ENCODE data around the gene CACNB4. TPM values are rescaled to one million over a fixed set of nuclear protein-coding genes. Genes with fewer than 3 reads are reported as not detected.

CACNB4 gene
- total RNA-seq, 1 experiment from 2014 or later = 0.19 TPM

- intact Hi-C loops (cut with micrococcal nuclease; ENCODE audit: unreplicated experiment) = no loop called here
- DNase-seq (ENCODE audit: low spot score) = peak; percentile 25
- POLR2A ChIA-PET (ENCODE audit: low non-redundant PET) = no interaction called here
These were observed 665 bp upstream of the CACNB4 start for GRCh38 chr2:152099367-152100050.

GRCh38 chr2:152097801-152098495 is 896 bp downstream of the CACNB4 start:
- H3K27ac ChIP-seq (ENCODE audit: low read depth, low read length, poor library complexity, severe bottlenecking) = no peak overlapping the region
- H3K27me3 ChIP-seq (replicated peaks; ENCODE audit: insufficient read depth, low read depth, low read length, poor library complexity) = peaks cover 71% of the 10 kb centered on the region
- peaks cover 15% of the 10 kb centered on the region for H3K4me1 ChIP-seq (ENCODE audit: insufficient read depth, low read length, poor library complexity, severe bottlenecking)
- POLR2A ChIA-PET (ENCODE audit: low non-redundant PET) = no interaction called here
- CTCF ChIA-PET = no interaction called here
- no peaks in the 10 kb centered on the region for H3K9me3 ChIP-seq (ENCODE audit: low read depth, low read length, poor library complexity, severe bottlenecking)
- TF ChIP-seq EZH2 (IDR thresholded peaks at IDR 0.05; ENCODE audit: borderline replicate concordance, low read depth, low read length, poor library complexity, severe bottlenecking) (peak; percentile 65), CTCF (conservative IDR thresholded peaks at IDR 0.05; ENCODE audit: low read depth, low read length) (no peak)
- intact Hi-C loops (cut with micrococcal nuclease; ENCODE audit: unreplicated experiment) = no loop called here
- no TSS peak for BruUV-seq (replicated peaks)
- peak; percentile 37 for DNase-seq (ENCODE audit: low spot score)
- no peaks in the 10 kb centered on the region for H3K36me3 ChIP-seq (ENCODE audit: insufficient read depth, low read length, poor library complexity, severe bottlenecking)
- peak overlapping the region; percentile 52 for H3K4me3 ChIP-seq (ENCODE audit: low read depth, low read length, poor library complexity, severe bottlenecking)

More at GRCh38 chr2:152099367-152100050, 665 bp upstream of the CACNB4 start:
- CTCF ChIA-PET = no interaction called here
- H3K4me1 ChIP-seq (ENCODE audit: insufficient read depth, low read length, poor library complexity, severe bottlenecking) = peaks cover 15% of the 10 kb centered on the region
- H3K4me3 ChIP-seq (ENCODE audit: low read depth, low read length, poor library complexity, severe bottlenecking) = peak overlapping the region; percentile 52
- H3K9me3 ChIP-seq (ENCODE audit: low read depth, low read length, poor library complexity, severe bottlenecking) = no peaks in the 10 kb centered on the region
- BruUV-seq (replicated peaks) = no TSS peak
- TF ChIP-seq CTCF (conservative IDR thresholded peaks at IDR 0.05; ENCODE audit: low read depth, low read length) (no peak), EZH2 (IDR thresholded peaks at IDR 0.05; ENCODE audit: borderline replicate concordance, low read depth, low read length, poor library complexity, severe bottlenecking) (no peak)
- H3K27ac ChIP-seq (ENCODE audit: low read depth, low read length, poor library complexity, severe bottlenecking) = no peak overlapping the region
- no peaks in the 10 kb centered on the region for H3K36me3 ChIP-seq (ENCODE audit: insufficient read depth, low read length, poor library complexity, severe bottlenecking)
- H3K27me3 ChIP-seq (replicated peaks; ENCODE audit: insufficient read depth, low read depth, low read length, poor library complexity) = peaks cover 67% of the 10 kb centered on the region

DNA sequence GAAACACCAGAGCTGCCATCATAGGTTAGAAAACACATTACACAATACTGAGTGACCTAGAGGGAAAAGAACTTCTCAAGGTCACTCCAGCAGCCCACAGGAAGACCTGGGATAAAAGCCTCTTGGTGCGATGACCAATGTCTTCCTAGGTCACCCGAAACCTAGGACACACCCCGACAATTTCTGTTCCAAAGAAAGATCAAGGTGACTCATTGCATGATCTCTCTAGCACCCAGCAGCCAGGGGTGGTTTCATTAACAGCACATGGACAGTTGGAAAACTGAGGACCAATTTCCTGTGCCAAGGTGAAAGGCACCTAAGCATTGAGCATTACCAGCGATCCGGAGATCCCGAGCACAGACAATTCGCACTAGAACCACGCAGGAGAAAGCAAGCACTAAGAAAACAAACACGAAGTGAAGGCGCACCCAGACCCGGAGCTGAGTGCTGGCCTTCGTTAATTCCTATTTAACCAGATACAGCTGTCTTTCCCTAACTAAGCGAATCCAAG is 1.5 kb downstream of the CACNB4 start:
- H3K27ac ChIP-seq (ENCODE audit: low read depth, low read length, poor library complexity, severe bottlenecking) = no peak overlapping the region
- H3K4me1 ChIP-seq (ENCODE audit: insufficient read depth, low read length, poor library complexity, severe bottlenecking) = peaks cover 15% of the 10 kb centered on the region
- H3K9me3 ChIP-seq (ENCODE audit: low read depth, low read length, poor library complexity, severe bottlenecking) = no peaks in the 10 kb centered on the region
- no TSS peak for BruUV-seq (replicated peaks)
- ChIA-PET CTCF (no interaction called here), POLR2A (ENCODE audit: low non-redundant PET) (no interaction called here)
- peaks cover 71% of the 10 kb centered on the region for H3K27me3 ChIP-seq (replicated peaks; ENCODE audit: insufficient read depth, low read depth, low read length, poor library complexity)
- intact Hi-C loops (cut with micrococcal nuclease; ENCODE audit: unreplicated experiment) = no loop called here
- peak overlapping the region; percentile 52 for H3K4me3 ChIP-seq (ENCODE audit: low read depth, low read length, poor library complexity, severe bottlenecking)
- TF ChIP-seq EZH2 (IDR thresholded peaks at IDR 0.05; ENCODE audit: borderline replicate concordance, low read depth, low read length, poor library complexity, severe bottlenecking) (no peak), CTCF (conservative IDR thresholded peaks at IDR 0.05; ENCODE audit: low read depth, low read length) (no peak)
- DNase-seq (ENCODE audit: low spot score) = no peak
- no peaks in the 10 kb centered on the region for H3K36me3 ChIP-seq (ENCODE audit: insufficient read depth, low read length, poor library complexity, severe bottlenecking)

Measured in A673 (cell line).